ENCODE measurements around the gene ANKLE2.
"Not testable (repeated sequence)": the region's sequence is repeated elsewhere in the genome, so short reads cannot be mapped to it uniquely, and the experiment has no call there.

ANKLE2 gene

GRCh38 chr12:132776816-132777568, 15.4 kb upstream of the ANKLE2 start:
- no peak for DNase-seq (ENCODE audit: low spot score)

- DNase-seq (ENCODE audit: low spot score), result not testable (repeated sequence)
Measured at GRCh38 chr12:132776230-132776625, 14.6 kb upstream of the ANKLE2 start.

GRCh38 chr12:132775502-132776229, 14.0 kb upstream of the ANKLE2 start:
- no peak for DNase-seq (ENCODE audit: low spot score)

- no peak for DNase-seq (ENCODE audit: low spot score)
Measured at GRCh38 chr12:132774646-132775275, 13.1 kb upstream of the ANKLE2 start.

- no peak for DNase-seq (ENCODE audit: low spot score)
Measured at GRCh38 chr12:132774159-132774558, 12.5 kb upstream of the ANKLE2 start.

GRCh38 chr12:132773077-132773955, 11.7 kb upstream of the ANKLE2 start:
- DNase-seq (ENCODE audit: low spot score), result no peak

- no peak for DNase-seq (ENCODE audit: low spot score)
Measured at GRCh38 chr12:132772606-132773005, 11.0 kb upstream of the ANKLE2 start.

GRCh38 chr12:132771126-132771838, 9.7 kb upstream of the ANKLE2 start:
- DNase-seq (ENCODE audit: low spot score), result no peak

GRCh38 chr12:132766380-132767085, 4.9 kb upstream of the ANKLE2 start:
- DNase-seq (ENCODE audit: low spot score), result no peak

GRCh38 chr12:132765361-132765760, 3.7 kb upstream of the ANKLE2 start:
- DNase-seq (ENCODE audit: low spot score), result no peak

- no peak for DNase-seq (ENCODE audit: low spot score)
Measured at GRCh38 chr12:132764231-132764630, 2.6 kb upstream of the ANKLE2 start.

- DNase-seq (ENCODE audit: low spot score), result peak; percentile 93
Measured at GRCh38 chr12:132761921-132762583, 420 bp upstream of the ANKLE2 start.

GRCh38 chr12:132759359-132759758, 2.3 kb downstream of the ANKLE2 start:
- DNase-seq (ENCODE audit: low spot score), result no peak

- not testable (repeated sequence) for DNase-seq (ENCODE audit: low spot score)
Measured at GRCh38 chr12:132758825-132759224, 2.8 kb downstream of the ANKLE2 start.

- no peak for DNase-seq (ENCODE audit: low spot score)
Measured at GRCh38 chr12:132754160-132754932, 7.3 kb downstream of the ANKLE2 start.

- not testable (repeated sequence) for DNase-seq (ENCODE audit: low spot score)
Measured at GRCh38 chr12:132753670-132754069, 8.0 kb downstream of the ANKLE2 start.

- DNase-seq (ENCODE audit: low spot score), result no peak
Measured at GRCh38 chr12:132748319-132748718, 13.3 kb downstream of the ANKLE2 start.

- no peak for DNase-seq (ENCODE audit: low spot score)
Measured at GRCh38 chr12:132747896-132748295, 13.7 kb downstream of the ANKLE2 start.

GRCh38 chr12:132747395-132747794, 14.2 kb downstream of the ANKLE2 start:
- no peak for DNase-seq (ENCODE audit: low spot score)

Data from LoVo (cell line).